ENCODE measurements around the gene OXSR1. TPM values are rescaled to one million over a fixed set of nuclear protein-coding genes. Genes with fewer than 3 reads are reported as not detected.
"Not testable (repeated sequence)": the region's sequence is repeated elsewhere in the genome, so short reads cannot be mapped to it uniquely, and the experiment has no call there.

OXSR1 gene
- total and polyA plus RNA-seq, 3 experiments from 2014 or later = 16.4 to 60.0 (median 56.3) TPM

DNA sequence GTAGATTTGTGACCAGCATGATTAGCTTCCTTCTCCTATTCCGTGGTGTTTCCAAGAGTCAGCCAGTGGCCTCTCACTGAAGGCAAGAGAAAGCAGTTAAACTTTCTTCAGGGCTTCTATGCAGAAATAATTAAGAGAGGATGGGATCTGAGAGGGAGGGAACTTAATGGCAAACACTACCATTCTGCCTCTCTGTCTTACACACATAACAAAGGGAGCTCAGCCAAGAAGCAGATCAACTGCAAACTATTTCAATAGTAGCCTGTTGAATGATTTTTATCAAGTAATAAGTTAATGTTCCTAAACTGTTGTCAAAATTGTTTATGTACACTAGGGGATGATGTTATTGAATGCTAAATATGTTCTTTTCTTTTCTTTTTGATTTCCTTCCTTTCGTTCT, 11.8 kb downstream of the OXSR1 start:
- DNase-seq = no peak
- ChIA-PET POLR2A (no interaction called here), CTCF (interaction anchor here (2.1 kb wide), 1 partner anchor 12 kb away, joined by 5 read pairs; the partner anchor contains the start of gene OXSR1)
- Histone ChIP-seq H3K9me3 (ENCODE audit: low read length) (no peaks in the 10 kb centered on the region), H3K27me3 (ENCODE audit: insufficient read depth, low read length, poor library complexity, severe bottlenecking) (no peaks in the 10 kb centered on the region), H3K27ac (ENCODE audit: low read depth, low read length) (no peak overlapping the region), H3K4me3 (ENCODE audit: low read length) (no peak overlapping the region), H3K4me1 (ENCODE audit: insufficient read depth, low read length) (peaks cover 25% of the 10 kb centered on the region), H3K36me3 (ENCODE audit: insufficient read depth, low read length) (no peaks in the 10 kb centered on the region)
- Mint-ChIP-seq H3K27me3 (no peaks in the 10 kb centered on the region), H3K27ac (peak overlapping the region in 5 of 8 donors; percentile 49 to 69 (median 58)), H3K4me3 (no peak overlapping the region), H3K9me3 (no peaks in the 10 kb centered on the region), H3K36me3 (peaks cover 0 to 27% (median 6%) of the 10 kb centered on the region in 3 donors), H3K4me1 (peaks cover 57 to 73% (median 65%) of the 10 kb centered on the region in 3 donors)

DNA sequence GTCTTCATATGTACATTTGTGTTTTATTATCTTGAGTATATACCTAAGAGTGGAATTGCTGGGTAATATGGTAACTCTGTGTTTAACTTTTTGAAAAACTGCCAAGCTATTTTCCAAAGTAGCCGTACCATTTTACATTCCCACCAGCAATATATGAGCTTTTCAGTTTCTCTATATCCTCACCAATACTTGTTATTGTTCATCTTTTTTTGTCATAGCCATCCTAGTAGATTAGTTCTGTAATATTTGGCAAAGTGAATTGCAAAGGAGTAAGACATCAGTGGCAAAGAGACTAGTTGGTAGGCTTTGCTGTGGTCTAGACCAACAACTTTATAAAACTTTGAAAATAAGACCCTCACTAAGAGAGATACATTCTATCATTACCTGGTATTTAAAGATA, 21.4 kb downstream of the OXSR1 start:
- ChIA-PET CTCF (no interaction called here), POLR2A (no interaction called here)
- peaks cover 13 to 54% (median 17%) of the 10 kb centered on the region in 3 donors for H3K36me3 Mint-ChIP-seq
- H3K27ac Mint-ChIP-seq = no peak overlapping the region
- H3K9me3 Mint-ChIP-seq = no peaks in the 10 kb centered on the region
- H3K4me1 Mint-ChIP-seq = peaks cover 9 to 16% (median 12%) of the 10 kb centered on the region in 3 donors
- H3K27ac ChIP-seq (ENCODE audit: low read depth, low read length) = no peak overlapping the region
- H3K4me3 Mint-ChIP-seq = no peak overlapping the region
- H3K9me3 ChIP-seq (ENCODE audit: low read length) = no peaks in the 10 kb centered on the region
- H3K4me3 ChIP-seq (ENCODE audit: low read length) = no peak overlapping the region
- peaks cover 7% of the 10 kb centered on the region for H3K4me1 ChIP-seq (ENCODE audit: insufficient read depth, low read length)
- peaks cover 12% of the 10 kb centered on the region for H3K36me3 ChIP-seq (ENCODE audit: insufficient read depth, low read length)
- no peaks in the 10 kb centered on the region for H3K27me3 ChIP-seq (ENCODE audit: insufficient read depth, low read length, poor library complexity, severe bottlenecking)
- H3K27me3 Mint-ChIP-seq = no peaks in the 10 kb centered on the region
- no peak for DNase-seq

DNA sequence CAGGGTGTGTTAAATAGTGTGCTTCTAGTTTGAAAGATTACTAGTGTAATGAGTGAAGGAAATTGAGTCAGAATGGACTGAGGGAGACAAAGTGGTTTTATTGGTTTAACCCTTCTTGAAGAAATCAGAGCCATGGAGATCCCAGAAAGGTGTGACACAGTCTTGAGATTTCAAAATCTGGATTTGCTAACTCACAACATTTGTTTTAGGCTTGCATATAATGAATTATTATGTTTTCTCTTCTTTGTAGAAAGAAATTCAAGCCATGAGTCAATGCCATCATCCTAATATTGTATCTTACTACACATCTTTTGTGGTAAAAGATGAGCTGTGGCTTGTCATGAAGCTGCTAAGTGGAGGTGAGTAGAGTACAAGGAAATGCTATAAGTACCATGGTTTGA, 25.1 kb downstream of the OXSR1 start:
- no peaks in the 10 kb centered on the region for H3K9me3 Mint-ChIP-seq
- no peaks in the 10 kb centered on the region for H3K27me3 Mint-ChIP-seq
- Histone ChIP-seq H3K9me3 (ENCODE audit: low read length) (no peaks in the 10 kb centered on the region), H3K27ac (ENCODE audit: low read depth, low read length) (no peak overlapping the region), H3K4me1 (ENCODE audit: insufficient read depth, low read length) (no peaks in the 10 kb centered on the region), H3K4me3 (ENCODE audit: low read length) (no peak overlapping the region), H3K27me3 (ENCODE audit: insufficient read depth, low read length, poor library complexity, severe bottlenecking) (no peaks in the 10 kb centered on the region), H3K36me3 (ENCODE audit: insufficient read depth, low read length) (peaks cover 10% of the 10 kb centered on the region)
- peaks cover 4 to 10% (median 4%) of the 10 kb centered on the region in 3 donors for H3K4me1 Mint-ChIP-seq
- no peak for DNase-seq
- H3K36me3 Mint-ChIP-seq = peaks cover 13 to 54% (median 27%) of the 10 kb centered on the region in 3 donors
- POLR2A ChIA-PET = no interaction called here
- no peak overlapping the region for H3K4me3 Mint-ChIP-seq
- CTCF ChIA-PET = no interaction called here
- H3K27ac Mint-ChIP-seq = peak overlapping the region in 1 of 8 donors; percentile 20

DNA sequence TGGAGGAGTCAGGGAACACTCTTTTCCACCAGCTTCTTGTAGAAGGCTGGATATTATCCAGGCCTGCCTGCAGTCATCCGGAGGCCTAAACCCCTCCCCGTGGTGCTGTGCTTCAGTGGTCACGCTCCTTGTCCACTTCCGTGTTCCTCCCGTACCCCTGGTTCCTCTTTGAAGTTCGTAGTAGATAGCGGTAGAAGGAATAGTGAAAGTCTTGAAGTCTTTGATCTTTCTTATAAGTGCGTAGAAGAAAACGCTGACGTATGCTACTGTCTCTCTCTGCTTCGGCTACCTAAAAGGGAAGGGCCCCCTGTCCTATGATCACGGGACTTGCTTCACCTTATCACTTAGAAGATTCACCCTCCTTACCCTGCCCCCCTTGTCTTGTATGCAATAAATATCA, 37.6 kb downstream of the OXSR1 start:
- H3K36me3 ChIP-seq (ENCODE audit: insufficient read depth, low read length); H3K27ac Mint-ChIP-seq; H3K27me3 ChIP-seq (ENCODE audit: insufficient read depth, low read length, poor library complexity, severe bottlenecking); H3K9me3 ChIP-seq (ENCODE audit: low read length); H3K9me3 Mint-ChIP-seq; H3K4me1 ChIP-seq (ENCODE audit: insufficient read depth, low read length); H3K4me3 Mint-ChIP-seq; H3K27me3 Mint-ChIP-seq; H3K27ac ChIP-seq (ENCODE audit: low read depth, low read length); CTCF ChIA-PET; DNase-seq; POLR2A ChIA-PET; H3K4me3 ChIP-seq (ENCODE audit: low read length): not testable (repeated sequence)
- Mint-ChIP-seq H3K36me3 (peaks cover 12 to 64% (median 14%) of the 10 kb centered on the region in 3 donors), H3K4me1 (peaks cover 29 to 52% (median 45%) of the 10 kb centered on the region in 3 donors)

DNA sequence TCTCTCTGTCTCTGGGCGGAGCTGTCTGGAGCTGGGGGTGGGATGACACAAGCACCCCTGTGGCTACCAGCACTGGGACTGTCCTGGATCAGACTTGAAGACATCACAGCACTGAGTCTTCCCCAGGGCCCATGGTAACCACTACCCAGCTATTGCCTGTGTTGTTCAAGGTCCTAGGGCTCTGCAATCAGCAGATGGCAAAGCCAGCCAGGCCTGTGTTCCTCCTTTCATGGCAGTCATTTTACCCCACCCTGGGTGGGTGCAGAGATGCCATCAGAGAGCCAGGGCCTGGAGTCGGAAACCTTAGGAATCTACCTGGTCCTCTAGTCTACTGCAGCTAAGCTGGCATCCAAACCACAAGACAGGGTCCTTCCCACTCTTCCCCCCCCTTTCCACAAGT, 38.4 kb downstream of the OXSR1 start:
- H3K27ac Mint-ChIP-seq = peak overlapping the region in 2 of 8 donors; percentile 39 to 73
- no peaks in the 10 kb centered on the region for H3K27me3 ChIP-seq (ENCODE audit: insufficient read depth, low read length, poor library complexity, severe bottlenecking)
- POLR2A ChIA-PET = no interaction called here

DNA sequence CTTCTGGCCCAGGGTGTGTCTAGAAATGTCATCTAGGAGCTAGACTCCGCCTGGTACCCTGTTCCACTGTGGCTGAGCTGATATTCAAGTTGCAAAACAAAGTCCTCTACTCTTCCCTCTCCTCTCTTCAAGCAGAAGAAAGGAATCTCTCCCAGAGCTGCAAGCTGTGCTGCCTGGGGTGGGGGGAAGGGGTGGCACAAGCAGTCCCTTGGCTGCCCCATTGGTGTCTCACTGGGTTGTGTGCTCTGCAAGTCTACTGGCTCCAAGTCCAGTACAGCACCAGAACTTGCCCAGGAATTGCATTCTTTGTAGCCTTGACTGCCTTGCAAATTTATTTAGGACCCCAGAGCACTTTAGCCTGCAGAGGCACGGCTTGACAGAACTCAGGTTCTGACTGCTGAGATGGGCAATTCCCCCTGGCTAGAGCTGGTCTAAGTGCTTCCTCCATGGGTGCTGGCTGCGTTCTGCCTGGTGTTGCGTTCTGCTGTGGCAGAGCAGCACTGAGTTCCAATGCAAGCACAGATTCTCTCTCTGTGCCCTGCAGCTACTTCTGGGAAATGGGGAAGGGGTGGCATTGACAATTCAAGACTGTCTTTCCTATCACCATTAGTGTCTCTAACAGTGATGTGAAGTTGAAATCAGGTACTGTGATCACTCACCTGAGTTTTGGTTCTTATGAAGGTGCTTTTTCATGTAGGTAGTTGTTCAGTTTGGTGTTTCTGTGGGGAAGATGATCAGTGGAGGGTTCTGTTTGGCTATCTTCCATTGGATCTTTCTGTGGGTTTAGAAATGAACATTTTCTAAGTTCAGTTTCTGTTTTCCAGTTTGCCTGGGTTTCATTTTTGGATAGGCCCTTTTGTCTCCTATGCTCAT, 39.5 kb downstream of the OXSR1 start:
- no peak overlapping the region for H3K4me3 Mint-ChIP-seq
- peaks cover 9 to 59% (median 15%) of the 10 kb centered on the region in 3 donors for H3K36me3 Mint-ChIP-seq
- H3K27ac ChIP-seq (ENCODE audit: low read depth, low read length) = no peak overlapping the region
- no peaks in the 10 kb centered on the region for H3K27me3 ChIP-seq (ENCODE audit: insufficient read depth, low read length, poor library complexity, severe bottlenecking)
- H3K36me3 ChIP-seq (ENCODE audit: insufficient read depth, low read length) = no peaks in the 10 kb centered on the region
- no peak overlapping the region for H3K4me3 ChIP-seq (ENCODE audit: low read length)
- H3K27ac Mint-ChIP-seq = peak overlapping the region in 5 of 8 donors; percentile 2 to 63 (median 56)
- no peaks in the 10 kb centered on the region for H3K9me3 ChIP-seq (ENCODE audit: low read length)
- POLR2A ChIA-PET = interaction anchor here (0.6 kb wide), 1 partner anchor 37 kb away, joined by 3 read pairs; no protein-coding TSS in a partner anchor
- no peaks in the 10 kb centered on the region for H3K27me3 Mint-ChIP-seq
- peaks cover 34 to 63% (median 48%) of the 10 kb centered on the region in 3 donors for H3K4me1 Mint-ChIP-seq
- no peaks in the 10 kb centered on the region for H3K4me1 ChIP-seq (ENCODE audit: insufficient read depth, low read length)
- CTCF ChIA-PET = no interaction called here
- no peak for DNase-seq
- H3K9me3 Mint-ChIP-seq = no peaks in the 10 kb centered on the region

More for the DNA sequence above, 38.4 kb downstream of the OXSR1 start:
- DNase-seq = no peak
- no peaks in the 10 kb centered on the region for H3K4me1 ChIP-seq (ENCODE audit: insufficient read depth, low read length)
- H3K27me3 Mint-ChIP-seq = no peaks in the 10 kb centered on the region
- CTCF ChIA-PET = no interaction called here
- no peaks in the 10 kb centered on the region for H3K36me3 ChIP-seq (ENCODE audit: insufficient read depth, low read length)
- no peak overlapping the region for H3K27ac ChIP-seq (ENCODE audit: low read depth, low read length)
- peaks cover 12 to 64% (median 12%) of the 10 kb centered on the region in 3 donors for H3K36me3 Mint-ChIP-seq
- H3K9me3 Mint-ChIP-seq = no peaks in the 10 kb centered on the region
- H3K4me3 Mint-ChIP-seq = no peak overlapping the region
- H3K4me3 ChIP-seq (ENCODE audit: low read length) = no peak overlapping the region
- H3K4me1 Mint-ChIP-seq = peaks cover 34 to 58% (median 43%) of the 10 kb centered on the region in 3 donors
- no peaks in the 10 kb centered on the region for H3K9me3 ChIP-seq (ENCODE audit: low read length)

DNA sequence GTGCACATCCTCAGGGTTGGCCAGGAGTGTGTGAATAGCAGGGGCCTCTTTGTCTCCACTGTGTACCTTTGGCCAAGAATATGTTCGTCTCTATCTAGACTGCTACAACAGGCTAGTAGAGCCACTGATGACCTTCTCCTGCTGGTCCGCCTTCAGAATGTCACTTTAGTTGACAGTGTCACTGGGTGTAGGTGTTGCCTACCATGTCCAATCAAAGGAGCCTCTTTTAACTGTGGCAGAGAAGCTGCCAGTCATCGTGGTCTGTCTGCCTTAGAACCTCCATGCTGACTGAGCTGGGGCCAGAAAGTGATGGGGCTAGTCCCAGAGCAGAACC, 40.1 kb downstream of the OXSR1 start:
- H3K4me1 ChIP-seq (ENCODE audit: insufficient read depth, low read length) = no peaks in the 10 kb centered on the region
- Mint-ChIP-seq H3K4me1 (peaks cover 40 to 67% (median 54%) of the 10 kb centered on the region in 3 donors), H3K36me3 (peaks cover 3 to 58% (median 13%) of the 10 kb centered on the region in 3 donors), H3K27ac (peak overlapping the region in 5 of 8 donors; percentile 2 to 88 (median 56)), H3K9me3 (no peaks in the 10 kb centered on the region), H3K4me3 (no peak overlapping the region), H3K27me3 (no peaks in the 10 kb centered on the region)
- no peaks in the 10 kb centered on the region for H3K27me3 ChIP-seq (ENCODE audit: insufficient read depth, low read length, poor library complexity, severe bottlenecking)
- H3K4me3 ChIP-seq (ENCODE audit: low read length) = no peak overlapping the region
- H3K27ac ChIP-seq (ENCODE audit: low read depth, low read length) = no peak overlapping the region
- CTCF ChIA-PET = no interaction called here
- H3K36me3 ChIP-seq (ENCODE audit: insufficient read depth, low read length) = no peaks in the 10 kb centered on the region
- POLR2A ChIA-PET = no interaction called here
- no peaks in the 10 kb centered on the region for H3K9me3 ChIP-seq (ENCODE audit: low read length)
- no peak for DNase-seq

DNA sequence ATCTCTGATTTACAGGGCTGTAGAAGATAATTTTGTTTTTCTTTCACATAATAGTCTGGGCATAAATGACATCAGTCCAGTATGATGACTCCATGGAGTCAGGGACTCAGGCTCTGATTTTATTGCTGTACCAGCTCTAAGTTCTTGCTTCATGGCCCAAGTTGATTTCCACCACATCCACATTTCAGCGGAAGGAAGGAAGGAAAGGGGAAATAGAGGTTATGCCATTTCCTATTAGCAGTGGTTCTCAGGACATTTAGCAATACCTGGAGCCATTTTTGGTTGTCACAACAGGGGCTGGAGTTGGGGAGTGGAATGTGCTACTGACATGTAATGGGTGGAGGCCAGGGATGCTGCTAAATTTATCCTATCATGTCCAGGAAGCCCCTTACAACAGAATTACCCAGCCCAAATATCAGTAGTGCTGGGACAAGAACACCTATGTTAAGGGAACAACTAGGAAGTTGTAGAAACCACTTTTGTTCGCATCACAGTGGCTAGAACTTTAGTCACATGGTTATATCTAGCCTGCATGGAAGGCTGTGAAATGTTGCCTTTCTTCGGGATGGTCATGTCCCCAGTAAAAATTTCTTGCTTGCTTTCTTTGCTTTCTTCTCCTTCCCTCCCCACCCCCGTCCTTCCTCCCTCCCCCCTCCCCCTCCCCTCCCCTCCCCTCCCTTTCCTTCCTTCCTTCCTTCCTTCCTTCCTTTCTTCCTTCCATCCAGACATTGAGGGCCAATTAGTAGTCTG, 42.1 kb downstream of the OXSR1 start:
- no peaks in the 10 kb centered on the region for H3K27me3 ChIP-seq (ENCODE audit: insufficient read depth, low read length, poor library complexity, severe bottlenecking)
- Mint-ChIP-seq H3K4me1 (peaks cover 45 to 81% (median 67%) of the 10 kb centered on the region in 3 donors), H3K9me3 (no peaks in the 10 kb centered on the region), H3K27me3 (no peaks in the 10 kb centered on the region), H3K4me3 (peak overlapping the region in 1 of 7 donors; percentile 42), H3K36me3 (peaks cover 3 to 46% (median 15%) of the 10 kb centered on the region in 3 donors), H3K27ac (peak overlapping the region in 3 of 8 donors; percentile 23 to 51 (median 29))
- CTCF ChIA-PET = no interaction called here
- H3K27ac ChIP-seq (ENCODE audit: low read depth, low read length) = no peak overlapping the region
- no peaks in the 10 kb centered on the region for H3K36me3 ChIP-seq (ENCODE audit: insufficient read depth, low read length)
- H3K4me3 ChIP-seq (ENCODE audit: low read length) = no peak overlapping the region
- no peak for DNase-seq
- no peaks in the 10 kb centered on the region for H3K4me1 ChIP-seq (ENCODE audit: insufficient read depth, low read length)
- POLR2A ChIA-PET = no interaction called here
- H3K9me3 ChIP-seq (ENCODE audit: low read length) = no peaks in the 10 kb centered on the region

All from CD8-positive, alpha-beta memory T cell (primary cell).